Activated T-cell treated with anti-CD3 and anti-CD28 coated beads for 48 hours (primary cell): ENCODE data around the gene PLET1.

Experiments
- DNase-seq: peaks from one replicate; pipeline ENCODE4 v3.0.0-alpha.2; 2020; ENCODE audit warnings: low read depth

Gene PLET1, protein sequence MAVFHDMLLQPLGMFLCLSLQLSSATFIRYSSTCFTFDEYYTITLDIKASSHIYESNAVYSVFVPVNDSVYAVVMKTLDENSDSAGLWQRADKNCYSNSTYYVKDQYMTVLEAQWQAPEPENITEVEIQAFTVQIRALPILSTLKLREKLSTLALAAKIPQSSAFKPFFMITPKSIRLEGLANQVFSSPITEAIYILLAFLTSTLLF

DNA sequence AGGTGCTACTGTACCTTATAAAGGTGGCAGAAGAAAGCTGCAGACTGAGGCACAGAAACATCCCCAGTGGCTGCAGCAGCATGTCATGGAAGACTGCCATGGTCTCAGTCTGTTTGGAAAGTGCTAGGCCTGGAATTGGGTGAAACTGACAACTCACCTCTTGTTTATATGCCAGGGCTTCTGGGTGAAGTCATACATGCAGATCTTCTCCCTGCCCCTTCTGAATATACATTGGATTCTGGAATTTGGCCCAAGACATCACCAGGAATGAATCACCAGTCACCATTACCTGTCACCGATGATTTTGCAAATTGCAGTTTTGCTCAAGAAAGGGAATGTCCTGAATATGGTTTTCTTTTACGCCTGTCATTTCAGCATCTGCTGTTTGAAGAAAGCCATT is at the start of gene PLET1:
PLET1 (minus strand) TSS at position 371 of the 400 bp plus-strand sequence; CDS start at position 100, 271 bp downstream.
- no peak for DNase-seq

DNA sequence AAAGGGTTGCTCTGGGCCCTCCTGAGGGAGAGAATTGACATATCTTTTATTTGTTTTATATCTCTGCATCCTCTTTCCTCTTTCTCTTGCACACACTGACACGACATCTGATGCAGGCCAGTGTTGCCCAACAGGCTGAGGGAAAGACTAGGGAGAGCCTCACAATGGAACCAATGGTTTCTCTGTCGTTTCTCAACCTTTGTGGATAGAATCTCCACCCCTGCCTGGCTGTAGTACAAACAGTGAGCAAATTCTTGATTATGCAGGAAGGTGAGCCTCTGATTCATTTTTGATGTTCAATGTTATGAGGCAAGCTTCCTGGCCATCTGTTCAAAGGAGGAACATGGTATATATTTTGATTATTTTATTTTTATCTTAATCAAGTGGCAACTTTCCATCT is 49.8 kb upstream of the PLET1 start:
- DNase-seq, result no peak

DNA sequence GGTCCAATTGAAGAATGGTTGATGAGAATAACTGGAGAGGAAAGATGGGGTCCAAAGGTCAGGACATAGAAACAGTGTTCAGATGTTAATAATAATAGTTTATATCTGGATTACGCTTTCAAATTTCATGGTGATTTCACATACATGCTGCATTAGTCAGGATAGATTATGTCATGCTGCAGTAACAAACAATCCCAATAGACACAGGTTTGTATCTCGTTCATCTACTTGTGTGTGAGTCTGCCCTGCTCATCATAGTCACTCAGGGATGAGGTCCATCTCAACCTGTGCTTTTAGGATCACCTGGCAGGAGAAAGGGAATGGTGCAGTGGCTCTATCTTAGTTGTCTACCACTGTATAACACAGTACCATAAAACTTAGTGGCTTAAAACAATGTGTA is 48.0 kb upstream of the PLET1 start:
- no peak for DNase-seq

DNA sequence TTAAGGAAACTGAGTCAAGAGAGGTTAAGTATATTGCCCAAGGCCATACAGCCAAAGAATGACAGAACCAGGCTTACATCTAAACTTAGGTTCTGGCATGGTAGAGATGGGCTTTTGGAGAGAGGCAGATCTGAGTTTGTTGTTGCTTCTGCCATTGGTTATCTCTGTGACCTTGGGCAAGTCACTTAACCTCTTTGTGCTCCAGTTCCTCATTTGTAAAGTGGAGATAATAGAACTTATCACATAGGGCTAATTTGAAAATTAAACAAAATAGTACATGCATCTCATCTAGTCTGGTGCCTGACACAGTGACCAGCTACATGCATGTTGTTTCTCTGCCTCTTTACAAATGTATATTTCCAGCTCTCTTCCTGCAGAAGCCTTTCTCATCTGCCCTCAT is 47.0 kb upstream of the PLET1 start:
- DNase-seq, result no peak

DNA sequence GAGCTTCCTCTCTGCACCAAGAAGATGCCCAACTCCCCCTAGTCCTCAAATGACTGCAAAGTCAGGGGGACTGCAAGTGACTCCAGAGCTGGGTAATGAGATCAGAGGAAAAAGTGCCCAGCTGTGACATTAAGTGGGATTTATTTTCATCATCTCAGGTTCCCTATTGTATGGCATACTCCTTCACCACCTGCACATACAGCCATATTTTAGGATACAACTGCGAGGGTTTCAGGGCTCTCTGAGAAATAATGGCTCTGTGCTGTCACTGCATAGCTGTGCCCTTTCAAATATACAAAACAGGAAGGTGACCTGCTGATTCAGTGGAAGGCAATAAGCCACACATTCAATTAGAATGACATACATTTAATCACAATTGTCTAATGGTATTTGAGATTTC is 45.6 kb upstream of the PLET1 start:
- DNase-seq, result no peak

DNA sequence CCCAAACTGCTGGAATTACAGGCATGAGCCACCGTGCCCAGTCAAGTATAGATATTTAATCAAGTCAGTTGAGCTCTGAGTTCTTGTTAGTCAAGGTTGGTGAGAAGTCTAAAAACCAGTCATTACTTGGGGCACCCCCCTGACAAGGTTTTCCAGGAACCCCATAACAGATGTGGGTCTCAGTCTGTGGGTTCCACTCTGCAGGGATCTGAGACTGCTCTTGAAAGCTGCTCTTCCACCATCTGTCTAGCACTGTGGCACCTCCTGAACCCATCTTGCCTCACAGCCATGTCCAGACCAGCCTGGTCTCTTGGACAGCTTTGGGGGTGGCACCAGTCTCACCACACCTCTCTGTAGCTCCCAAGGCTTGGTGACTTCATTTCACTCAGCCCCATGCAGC is 44.3 kb upstream of the PLET1 start:
- no peak for DNase-seq

DNA sequence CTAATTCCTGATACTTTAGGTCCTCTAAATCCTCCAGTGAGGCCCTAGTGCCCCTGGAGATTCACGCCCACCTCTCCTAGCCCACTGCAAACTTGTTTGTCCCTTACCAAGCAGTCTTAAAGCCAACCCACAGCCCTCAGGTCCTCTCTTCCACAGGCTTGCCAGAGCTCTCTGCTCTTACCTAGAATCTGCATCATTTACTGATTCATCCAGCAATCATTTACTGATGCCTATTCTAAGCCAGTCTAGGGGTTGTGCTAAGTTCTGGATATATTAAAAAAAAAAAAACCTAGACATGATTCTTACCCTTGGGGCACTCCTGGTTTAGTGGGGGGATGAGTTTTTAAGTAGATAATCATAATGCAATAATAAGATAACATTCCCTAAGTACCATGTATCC is 43.0 kb upstream of the PLET1 start:
- DNase-seq, result no peak

DNA sequence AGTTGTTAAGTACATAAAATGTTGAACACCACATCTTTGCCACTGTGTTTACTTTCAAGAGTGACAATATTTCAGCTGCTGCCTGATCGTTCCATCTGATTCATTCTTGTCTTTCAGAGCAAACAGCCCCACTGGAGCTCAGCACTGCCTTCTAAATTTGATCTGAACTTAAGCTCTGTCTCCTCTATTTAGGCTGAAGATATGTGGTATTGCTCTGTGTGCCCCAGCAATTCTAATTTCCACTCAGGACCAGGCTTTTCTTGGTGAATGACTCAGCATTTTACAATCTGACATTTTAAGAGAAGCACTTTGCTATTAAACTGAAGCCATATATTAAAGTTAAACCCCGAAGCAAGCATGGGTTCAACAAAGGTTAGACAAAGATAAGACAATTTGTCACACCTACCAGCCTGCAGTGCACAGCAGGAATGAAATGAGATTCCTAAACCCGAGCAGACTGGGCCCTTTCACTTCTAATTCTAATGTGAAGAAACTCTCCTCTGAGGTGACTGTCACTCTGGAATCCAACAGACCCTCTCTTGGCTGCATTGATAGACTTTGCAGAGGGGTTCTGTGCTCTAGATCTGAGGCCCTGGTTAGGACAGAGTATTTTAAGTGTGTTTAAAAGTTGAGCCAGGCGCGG is 41.7 kb upstream of the PLET1 start:
- DNase-seq, result no peak

DNA sequence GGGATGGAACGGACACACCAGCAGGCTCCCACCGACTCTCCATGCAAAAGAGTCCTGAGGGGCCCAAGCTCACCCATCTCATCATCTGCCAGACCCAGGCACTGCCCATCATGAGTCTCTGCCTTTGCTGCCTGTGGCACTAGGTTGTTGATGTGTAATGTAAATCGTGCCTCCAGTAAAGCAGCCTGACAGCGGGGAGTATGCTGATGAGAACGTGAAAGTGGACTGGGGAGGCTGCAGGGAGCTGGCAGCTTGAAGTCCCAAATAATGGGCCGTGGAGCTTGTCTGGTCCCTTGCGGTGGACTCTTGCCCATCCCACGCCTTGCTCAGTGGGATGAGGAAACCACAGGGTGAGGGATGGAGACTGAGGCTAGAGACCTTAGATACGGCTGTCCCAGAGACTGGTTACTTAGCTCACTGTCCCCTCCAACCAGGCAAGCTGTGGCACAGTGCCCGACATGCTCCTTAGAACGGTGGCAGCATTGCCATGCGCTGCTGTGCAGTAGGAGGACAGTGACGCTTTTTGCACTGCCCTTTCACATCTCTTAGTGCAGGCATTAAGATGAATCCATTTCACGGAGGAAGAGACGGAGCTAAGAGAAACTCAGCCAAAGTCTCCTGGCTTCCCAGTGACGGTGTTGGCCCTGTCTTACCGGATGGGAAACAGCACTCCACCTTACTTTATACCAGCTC is 39.6 kb upstream of the PLET1 start:
- no peak for DNase-seq

DNA sequence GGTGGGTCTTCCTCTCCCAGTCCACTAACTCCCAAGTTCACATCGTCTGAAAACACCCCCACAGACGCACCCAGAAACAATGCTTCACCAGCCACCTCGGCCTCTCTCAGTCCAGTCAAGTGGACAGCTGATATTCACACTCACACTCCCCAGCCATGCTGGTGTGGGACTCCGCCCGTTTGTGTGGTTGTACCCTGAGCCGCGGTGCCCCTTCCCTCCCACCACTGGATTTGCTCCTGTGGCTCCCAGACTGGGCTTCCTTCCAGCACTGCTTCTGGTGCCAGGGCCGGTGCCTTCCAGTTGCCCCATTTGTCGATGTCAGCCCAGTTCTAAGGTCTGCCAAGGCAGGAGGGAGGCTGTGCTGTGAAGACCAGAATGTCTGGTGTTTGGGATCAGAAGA is 37.9 kb upstream of the PLET1 start:
- no peak for DNase-seq

DNA sequence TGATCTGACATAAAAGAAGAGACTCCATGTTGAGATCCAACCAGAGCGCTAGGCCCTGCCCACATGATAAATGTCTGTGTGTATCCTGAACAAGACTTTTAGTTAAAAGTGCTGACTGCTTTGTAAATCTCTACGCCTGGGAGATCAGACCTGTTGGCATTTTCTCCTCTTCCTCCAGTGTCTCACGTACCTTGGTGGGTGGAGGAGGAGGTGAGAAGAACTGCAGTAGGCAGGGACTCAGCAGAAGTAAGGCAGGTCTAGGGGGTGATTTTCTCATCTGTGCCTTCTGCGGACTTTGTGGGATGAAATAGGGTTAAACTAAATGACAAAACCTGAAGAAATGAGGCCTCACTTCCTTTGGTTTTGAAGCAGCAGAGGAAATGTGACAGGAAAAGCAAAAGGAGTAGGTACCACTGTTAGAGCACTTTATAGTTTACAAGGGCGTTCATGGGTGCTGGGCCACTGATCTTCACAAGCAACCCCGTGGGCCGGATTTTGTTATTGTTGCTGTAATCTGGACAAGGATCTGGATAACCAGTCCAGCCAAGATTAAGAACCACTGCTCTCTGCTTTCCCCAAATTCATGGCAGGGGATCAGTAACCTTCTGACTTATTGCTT is 36.7 kb upstream of the PLET1 start:
- DNase-seq, result peak; percentile 15

DNA sequence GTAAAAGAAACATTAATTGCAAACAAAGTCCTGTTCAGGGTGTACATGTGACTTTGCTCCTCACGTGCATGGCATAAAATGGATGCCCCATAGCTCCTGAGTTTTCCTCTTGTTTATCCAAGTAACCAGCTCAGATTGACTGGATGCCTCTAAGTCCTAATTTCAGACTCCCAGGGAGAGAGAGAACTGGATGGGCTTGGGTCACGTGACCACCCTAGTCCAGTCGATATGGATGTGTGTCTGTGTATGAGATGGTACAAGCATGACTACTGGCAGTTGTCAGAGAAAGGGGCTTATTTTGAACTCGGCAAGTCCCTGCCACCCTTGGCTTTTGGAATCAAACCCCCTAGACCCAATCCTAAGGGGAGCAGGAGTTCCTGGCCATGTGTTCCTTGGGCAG is 35.4 kb upstream of the PLET1 start:
- DNase-seq, result no peak

DNA sequence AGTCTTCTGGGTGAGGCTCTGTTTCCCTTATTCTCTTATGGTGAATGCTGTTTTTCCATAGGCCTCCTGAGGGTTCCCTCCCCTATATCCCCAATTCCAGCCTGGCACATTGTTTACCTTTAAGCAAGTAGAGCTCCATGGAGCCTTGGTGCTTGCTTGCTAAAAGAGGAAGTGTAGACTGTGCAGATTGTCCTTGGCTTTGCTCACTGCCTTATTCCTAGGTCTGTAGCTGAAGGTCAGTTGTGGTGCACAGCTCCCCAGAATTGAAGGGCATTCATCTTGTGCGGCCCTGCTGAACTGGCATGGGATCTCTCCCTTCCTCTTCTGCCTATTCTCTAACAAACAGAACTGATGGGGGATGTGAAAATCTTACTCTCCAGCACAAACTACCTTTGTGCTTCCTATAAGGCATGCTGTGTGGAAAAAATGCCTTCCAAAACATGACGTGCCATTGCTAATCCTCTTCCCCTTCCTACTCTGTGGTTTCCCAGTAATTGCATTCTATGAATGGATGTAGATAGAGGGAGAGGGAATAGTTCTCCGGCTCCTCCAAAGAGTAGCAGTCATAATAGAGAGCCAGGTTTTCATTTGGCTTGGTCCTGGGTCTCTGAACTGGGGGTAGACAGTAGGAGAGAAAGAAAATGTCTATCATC is 34.2 kb upstream of the PLET1 start:
- DNase-seq, result no peak

DNA sequence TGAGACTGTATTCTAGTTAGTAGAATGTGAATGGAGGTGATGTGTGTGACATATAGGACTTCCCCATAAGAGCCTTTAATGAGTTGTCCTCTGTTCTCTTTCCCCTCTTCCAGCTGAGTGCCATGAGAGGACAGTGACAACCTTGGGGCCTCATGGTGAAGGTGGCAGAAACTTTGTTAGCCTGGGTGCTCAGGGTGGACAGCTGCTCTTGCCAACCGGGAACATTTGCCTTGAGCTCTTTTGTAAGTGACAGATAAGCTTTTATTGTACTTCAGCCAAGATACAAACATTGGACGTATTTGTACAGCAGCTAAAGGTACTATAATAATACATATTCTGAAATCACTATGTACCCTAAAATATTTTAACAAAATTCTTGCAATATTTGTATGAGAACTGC is 33.0 kb upstream of the PLET1 start:
- no peak for DNase-seq

DNA sequence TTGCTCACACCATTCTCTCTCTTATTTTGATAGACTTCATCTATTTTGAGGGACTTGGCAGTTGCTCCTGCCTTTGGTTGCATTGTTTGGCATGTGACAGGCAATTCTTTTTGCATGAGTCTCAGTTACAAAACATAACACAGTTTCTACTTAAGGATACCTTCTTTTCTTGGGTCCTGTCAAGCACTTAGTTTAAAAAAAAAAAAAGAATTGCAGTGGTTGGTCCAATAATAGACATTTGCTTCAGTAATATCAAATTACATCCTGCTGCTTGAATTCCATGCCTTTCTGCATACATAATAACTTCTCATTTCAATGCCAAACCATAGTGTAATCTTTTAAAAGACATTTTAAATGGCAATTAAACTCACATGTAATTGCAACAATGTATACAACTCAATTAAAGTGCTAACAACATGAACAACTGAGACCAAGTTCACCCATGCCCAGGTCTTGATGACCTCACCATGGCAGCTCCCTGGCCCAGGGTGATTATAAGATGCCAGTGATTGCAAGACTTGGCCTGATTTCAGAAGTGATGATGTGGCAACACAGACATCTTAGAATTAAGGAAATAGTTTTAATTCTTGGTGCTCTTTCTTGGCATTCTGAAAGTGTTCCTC is 32.2 kb upstream of the PLET1 start:
- DNase-seq, result no peak

DNA sequence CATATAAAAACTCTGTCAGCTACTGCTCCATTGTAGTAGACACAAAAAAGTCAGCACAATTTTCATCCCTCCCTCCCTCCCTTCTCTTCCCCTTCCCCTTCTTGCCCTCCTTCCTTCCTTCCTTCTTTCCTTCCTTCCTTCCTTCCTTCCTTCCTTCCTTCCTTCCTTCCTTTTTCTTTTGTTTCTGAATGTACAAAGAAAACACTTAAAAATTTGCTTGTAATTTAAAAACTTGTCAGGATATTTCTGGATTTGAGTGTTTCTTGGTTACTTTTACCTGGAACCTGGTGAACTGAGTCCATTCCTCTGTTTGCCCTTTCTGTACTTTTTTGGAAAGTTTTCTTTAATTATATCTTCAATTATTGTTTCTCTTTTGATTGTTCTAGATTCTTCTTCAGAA is 31.5 kb upstream of the PLET1 start:
- DNase-seq, result no peak

DNA sequence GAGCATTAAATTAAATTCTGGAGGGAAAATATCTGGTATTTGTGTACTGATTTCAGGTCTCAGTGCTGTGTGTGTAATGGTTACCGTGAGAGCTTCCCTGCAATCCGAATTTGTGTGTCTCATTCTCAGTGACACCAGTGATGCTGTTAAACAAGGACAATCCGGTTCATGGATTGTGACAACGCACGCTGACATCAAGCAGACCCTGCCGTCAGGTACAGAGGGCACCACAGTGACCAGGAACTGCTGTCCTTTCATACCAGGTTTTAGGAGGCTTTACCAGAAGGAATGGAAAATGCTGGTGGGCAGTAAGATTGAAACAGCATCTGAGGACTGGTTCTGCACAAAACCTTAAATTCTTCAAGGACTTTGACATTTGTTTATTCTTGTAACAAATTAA is 30.5 kb upstream of the PLET1 start:
- no peak for DNase-seq

DNA sequence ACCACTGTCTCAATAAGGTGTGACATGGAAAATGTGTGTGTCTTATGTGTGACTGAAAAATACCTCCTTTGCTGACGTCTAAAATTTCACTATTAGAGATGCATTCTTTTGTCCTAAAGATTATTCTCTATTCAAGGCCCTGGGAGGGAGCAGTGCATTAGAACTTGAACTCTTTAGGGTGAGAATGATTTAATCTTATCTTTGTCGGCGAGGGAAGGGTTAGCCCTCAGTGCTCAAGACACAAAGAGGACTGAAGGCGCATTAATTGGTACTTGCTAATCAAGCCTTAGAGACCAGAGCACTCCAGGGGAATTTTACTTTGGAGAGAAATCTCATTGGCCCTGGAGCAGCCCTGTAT is 29.8 kb upstream of the PLET1 start:
- no peak for DNase-seq

DNA sequence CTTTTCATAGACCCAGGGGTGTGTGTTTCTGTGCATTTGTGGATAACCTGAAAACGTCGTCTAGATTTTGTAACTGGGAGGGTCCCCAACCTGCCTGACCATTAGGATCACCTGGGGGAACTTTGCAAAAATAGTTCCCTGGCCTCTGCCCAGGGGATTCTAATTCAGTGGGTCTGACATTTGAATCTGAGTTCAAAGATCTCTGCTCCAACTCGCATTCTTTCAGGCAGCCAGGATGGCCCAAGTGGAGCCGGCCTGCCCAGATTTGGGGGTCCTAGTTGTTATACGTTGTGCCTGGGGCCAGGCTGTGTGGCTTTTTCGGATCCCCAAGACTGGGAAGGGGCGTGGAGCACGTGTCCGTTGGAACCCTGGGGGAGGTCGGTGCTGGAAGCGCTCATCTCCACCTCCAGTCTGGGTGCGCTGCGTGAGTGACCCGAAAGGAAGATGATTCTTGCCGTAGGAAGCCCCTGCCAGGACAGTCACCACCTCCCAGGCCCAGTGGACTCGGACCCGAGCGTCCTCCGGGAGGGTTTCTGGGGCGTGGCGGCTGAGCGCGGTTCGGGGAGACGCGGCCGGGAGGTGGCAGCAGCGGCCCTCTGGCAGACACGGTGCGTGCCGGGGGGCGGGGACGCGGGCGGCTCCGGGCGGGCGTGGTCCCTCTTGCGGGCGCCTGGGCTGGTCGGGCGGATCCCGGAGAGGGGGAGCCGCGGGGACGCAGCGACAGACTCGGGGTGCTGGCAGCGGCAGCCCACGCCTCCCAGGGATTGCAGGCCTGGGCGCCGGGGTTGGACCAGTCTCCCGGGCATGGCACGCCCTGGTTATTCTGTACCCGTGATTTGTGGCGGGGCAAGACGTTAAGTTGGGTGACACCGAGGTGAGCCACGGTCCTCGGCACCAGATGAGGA is 29.2 kb upstream of the PLET1 start:
- peak; percentile 85 for DNase-seq

DNA sequence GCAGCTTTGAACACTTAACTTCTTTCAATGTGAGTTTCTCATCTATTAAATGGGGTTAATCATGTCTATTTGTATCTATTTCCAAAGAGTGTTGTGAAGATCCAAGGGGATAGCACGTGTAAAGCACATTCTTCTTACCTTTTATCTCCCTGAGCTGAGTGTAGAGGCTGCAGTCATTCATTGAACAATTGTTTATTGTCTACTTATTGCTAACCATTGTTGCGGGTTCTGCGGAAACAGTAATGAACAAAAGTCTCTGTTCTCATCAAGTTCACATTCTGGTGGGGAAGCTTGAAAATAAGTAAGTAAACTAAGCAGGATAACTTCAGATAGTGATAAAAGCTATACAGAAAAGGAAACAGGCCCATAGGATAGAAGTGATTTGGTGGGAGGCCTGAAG is 27.4 kb upstream of the PLET1 start:
- DNase-seq, result no peak

DNA sequence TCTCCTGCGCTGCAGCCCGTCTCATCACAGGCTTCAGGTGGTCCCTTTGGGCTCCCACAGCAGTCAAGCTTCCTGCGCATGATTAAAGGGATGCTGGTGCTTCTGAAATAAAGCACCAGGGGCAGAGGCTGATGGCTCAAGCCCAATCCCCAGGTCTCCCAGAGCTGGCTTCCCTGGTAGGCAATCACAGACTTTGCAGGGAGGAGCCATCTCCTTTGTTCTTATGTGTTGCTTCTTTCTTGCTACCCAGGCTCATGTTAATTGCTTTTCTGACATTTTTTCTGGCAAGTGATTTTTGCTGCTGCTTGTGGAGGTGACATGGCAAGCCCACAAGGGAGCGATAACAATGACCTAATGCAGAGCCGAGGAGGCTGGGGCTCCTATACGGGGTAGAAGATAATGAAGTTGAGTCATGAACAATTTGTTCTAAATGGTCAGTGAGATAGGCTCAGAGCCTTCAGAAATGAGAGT is 25.2 kb upstream of the PLET1 start:
- no peak for DNase-seq
